Lung (tissue), 12 donors: ENCODE measurements around the gene ASRGL1. TPM values are rescaled to one million over a fixed set of nuclear protein-coding genes. Genes with fewer than 3 reads are reported as not detected.

ENCODE experiments used
- ATAC-seq: fragments of 200-7000 bp; cut with Tn5 transposase; one replicate; pipeline ENCODE4 v1.9.1; 2020; ENCODE audit warnings: moderate number of reproducible peaks; ENCODE audit not compliant: insufficient read depth, low FRiP score
- DNase-seq, 3 donors: peaks; one replicate each; pipeline ENCODE4 v3.0.0-alpha.2; 2013 to 2017
- H3K27ac ChIP-seq, 2 donors: one replicate each; pipeline ENCODE4 v1.5.1; 2013; ENCODE audit warnings: mild to moderate bottlenecking in 2 of 2, moderate library complexity in 2 of 2, control low read depth in 1 of 2, inconsistent platforms in 1 of 2, low read depth in 1 of 2, low read length in 1 of 2
- H3K27me3 ChIP-seq, 3 donors: one replicate each; pipeline ENCODE4 v1.5.1; 2013; ENCODE audit warnings: low read length in 2 of 3; ENCODE audit not compliant: control insufficient read depth in 3 of 3, insufficient read depth in 3 of 3
- H3K36me3 ChIP-seq, 4 donors: one replicate each; pipeline ENCODE4 v1.5.1; 2013; ENCODE audit warnings: low read length in 4 of 4, mild to moderate bottlenecking in 1 of 4, moderate library complexity in 1 of 4; ENCODE audit not compliant: control insufficient read depth in 4 of 4, insufficient read depth in 4 of 4
- H3K4me1 ChIP-seq, 5 donors: one replicate each; pipeline ENCODE4 v1.5.1; 2013; ENCODE audit warnings: low read length in 5 of 5, mild to moderate bottlenecking in 2 of 5, moderate library complexity in 1 of 5; ENCODE audit not compliant: control insufficient read depth in 5 of 5, insufficient read depth in 5 of 5
- H3K4me3 ChIP-seq: one replicate; pipeline ENCODE4 v1.5.1; 2013; ENCODE audit warnings: mild to moderate bottlenecking, control low read depth, moderate library complexity
- H3K9ac ChIP-seq, 2 donors: one replicate each; pipeline ENCODE4 v1.5.1; 2013; ENCODE audit warnings: low read length in 2 of 2, control low read depth in 1 of 2; ENCODE audit not compliant: insufficient read depth in 1 of 2
- H3K9me3 ChIP-seq, 4 donors: one replicate each; pipeline ENCODE4 v1.5.1; 2013; ENCODE audit warnings: low read length in 3 of 4, mild to moderate bottlenecking in 1 of 4, moderate library complexity in 1 of 4; ENCODE audit not compliant: control insufficient read depth in 4 of 4, insufficient read depth in 3 of 4
- CTCF ChIP-seq: IDR thresholded peaks from 2 replicates; pipeline ENCODE4 v1.5.1; 2012; ENCODE audit warnings: mild to moderate bottlenecking; ENCODE audit errors: control extremely low read depth, extremely low read depth
- WGBS, 2 donors: extraction: QIAGEN DNeasy Blood & Tissue Kit; methylation state at CpG; one replicate each; pipeline ENCODE4 v1.1.7; 2013; 5-methylcytosine and 5-hydroxymethylcytosine counted together
- polyA plus RNA-seq, 2 donors: library from polyadenylated mRNA; stranded (reverse); fragments of 200-250 nt; gene quantifications; one replicate each; pipeline ENCODE4 v1.2.1, GENCODE V29; 2013
- total RNA-seq, 2 donors: library from RNA; depleted of rRNA in 1 of 2; stranded (reverse); fragments of >200 nt in 1 of 2; gene quantifications; one replicate each; pipeline ENCODE4 v1.2.1, GENCODE V29; 2014 to 2021
- donor health status: control.
- donor health status: control.
- donor health status: Bipolar disorder and iron deficiency.
- donor health status: healthy.
- donor health status: DM: yes; HTN: yes; CAD: no.

ASRGL1 gene
- total and polyA plus RNA-seq, 4 donors = 6.3 to 36.1 (median 28.2) TPM

GRCh38 chr11:62388999-62389398, 51.8 kb downstream of the ASRGL1 start:
- 84 to 89% methylated on average over 11 of the region's 11 CpGs for WGBS, 2 donors
- Histone ChIP-seq H3K4me3 (no peak overlapping the region), H3K9ac (no peak overlapping the region), H3K4me1 (peaks cover 0 to 10% (median 0%) of the 10 kb centered on the region in 5 donors), H3K9me3 (no peaks in the 10 kb centered on the region), H3K27ac (no peak overlapping the region), H3K27me3 (no peaks in the 10 kb centered on the region), H3K36me3 (peaks cover 0 to 3% (median 0%) of the 10 kb centered on the region in 4 donors)
- ATAC-seq (no peak), DNase-seq (no peak)
- TF ChIP-seq CTCF = no peak

- Histone ChIP-seq H3K9me3 (no peaks in the 10 kb centered on the region), H3K36me3 (peaks cover 0 to 3% (median 0%) of the 10 kb centered on the region in 4 donors), H3K4me3 (no peak overlapping the region), H3K4me1 (peaks cover 0 to 14% (median 3%) of the 10 kb centered on the region in 5 donors), H3K27ac (no peak overlapping the region), H3K27me3 (no peaks in the 10 kb centered on the region), H3K9ac (no peak overlapping the region)
- DNase-seq (no peak), ATAC-seq (no peak)
- 75 to 77% methylated on average over 5 of the region's 5 CpGs for WGBS, 2 donors
- TF ChIP-seq CTCF = no peak
Measured at GRCh38 chr11:62390237-62390636, 53.0 kb downstream of the ASRGL1 start.

GRCh38 chr11:62390722-62391121, 53.5 kb downstream of the ASRGL1 start:
- DNase-seq = no peak
- WGBS, 2 donors = 43 to 91% methylated on average over 1 of the region's 1 CpG
- Histone ChIP-seq H3K36me3 (peaks cover 0 to 3% (median 0%) of the 10 kb centered on the region in 4 donors), H3K9me3 (no peaks in the 10 kb centered on the region), H3K27me3 (no peaks in the 10 kb centered on the region), H3K4me3 (no peak overlapping the region), H3K27ac (no peak overlapping the region), H3K4me1 (peaks cover 0 to 18% (median 5%) of the 10 kb centered on the region in 5 donors), H3K9ac (no peak overlapping the region)
- no peak for ATAC-seq
- no peak for TF ChIP-seq CTCF
